Caco-2 (cell line): Measurements from ENCODE around the gene MAX. TPM values are rescaled to one million over a fixed set of nuclear protein-coding genes. Genes with fewer than 3 reads are reported as not detected.

Experiments used
- BruUV-seq: library from RNA; stranded (reverse); fragments of 400-500 nt; replicated peaks from 2 replicates; lab custom pipeline; 2021; lab: Mats Ljungman, UMichigan
- CTCF ChIA-PET: fragments of 300-600 bp; sonication (Branson Sonifier 250); formaldehyde crosslinking; loops from one replicate; lab custom pipeline; 2022; ENCODE audit warnings: antibody characterized with exemption; lab: Charles Lee
- POLR2A ChIA-PET: fragments of 300-600 bp; sonication (Branson Sonifier 250); formaldehyde crosslinking; loops from one replicate; lab custom pipeline; 2022; ENCODE audit warnings: antibody characterized with exemption; lab: Charles Lee
- DNase-seq, 2 experiments: peaks; one replicate each; pipeline versions ENCODE4 v3.0.0 to v3.0.0-alpha.2; 2020 to 2022
- H3K27me3 ChIP-seq: replicated peaks from 2 replicates; pipeline ENCODE4 v1.6.0; 2011; ENCODE audit warnings: low read length; ENCODE audit not compliant: control insufficient read depth, insufficient read depth
- H3K36me3 ChIP-seq: 2 replicates; pipeline ENCODE4 v1.5.1; 2011; ENCODE audit warnings: low read length; ENCODE audit not compliant: control insufficient read depth, insufficient read depth
- H3K4me1 ChIP-seq: fragments of 250-450 bp; sonication (Bioruptor Pico); 2 replicates; pipeline ENCODE4 v1.5.1; 2020; ENCODE audit warnings: mild to moderate bottlenecking
- H3K4me3 ChIP-seq: 2 replicates; pipeline ENCODE4 v1.5.1; 2011; ENCODE audit warnings: low read depth, mild to moderate bottlenecking, control low read depth, low read length
- H3K9me3 ChIP-seq: fragments of 250-450 bp; sonication (Bioruptor Pico); 2 replicates; pipeline ENCODE4 v1.5.1; 2020; ENCODE audit warnings: mild to moderate bottlenecking, moderate library complexity
- H3K27ac Mint-ChIP-seq: one replicate; pipeline ENCODE4 v1.8.0; 2022; ENCODE audit warnings: mixed read lengths; ENCODE audit not compliant: unreplicated experiment
- H3K27me3 Mint-ChIP-seq: one replicate; pipeline ENCODE4 v1.8.0; 2022; ENCODE audit warnings: mixed read lengths; ENCODE audit not compliant: insufficient read depth, unreplicated experiment
- H3K36me3 Mint-ChIP-seq: one replicate; pipeline ENCODE4 v1.8.0; 2022; ENCODE audit warnings: mild to moderate bottlenecking, mixed read lengths; ENCODE audit not compliant: insufficient read depth, unreplicated experiment
- H3K4me1 Mint-ChIP-seq: one replicate; pipeline ENCODE4 v1.8.0; 2022; ENCODE audit warnings: low read depth, mixed read lengths; ENCODE audit not compliant: unreplicated experiment
- H3K4me3 Mint-ChIP-seq: one replicate; pipeline ENCODE4 v1.8.0; 2022; ENCODE audit warnings: mild to moderate bottlenecking, moderate library complexity, mixed read lengths; ENCODE audit not compliant: unreplicated experiment
- H3K9me3 Mint-ChIP-seq: one replicate; pipeline ENCODE4 v1.8.0; 2022; ENCODE audit warnings: mixed read lengths; ENCODE audit not compliant: unreplicated experiment
- intact Hi-C: fragments of 100-400 bp; cut with micrococcal nuclease; formaldehyde crosslinking; loops from one replicate; pipeline ENCODE4 v1.10.0; 2022; ENCODE audit not compliant: unreplicated experiment
- total RNA-seq: library from RNA; stranded (reverse); gene quantifications from 2 replicates; pipeline ENCODE4 v1.2.3, GENCODE V29; 2022
- TF ChIP-seq, protein P1 (sequence below), 2 experiments: fragments of 200-600 bp in 1 of 2; IDR thresholded peaks; 1 replicate in 1 of 2; 2 replicates in 1 of 2; pipeline versions ENCODE4 v1.5.1 to v1.8.0; 2011 to 2022; ENCODE audit warnings: antibody characterized with exemption in 1 of 2, control low read depth in 1 of 2, inconsistent platforms in 1 of 2, low read depth in 1 of 2, low read length in 1 of 2, mild to moderate bottlenecking in 1 of 2, moderate library complexity in 1 of 2; ENCODE audit not compliant: insufficient read depth in 1 of 2, severe bottlenecking in 1 of 2, unreplicated experiment in 1 of 2

Gene MAX
- total RNA-seq, 1 experiment from 2014 or later: 53.5 TPM

DNA sequence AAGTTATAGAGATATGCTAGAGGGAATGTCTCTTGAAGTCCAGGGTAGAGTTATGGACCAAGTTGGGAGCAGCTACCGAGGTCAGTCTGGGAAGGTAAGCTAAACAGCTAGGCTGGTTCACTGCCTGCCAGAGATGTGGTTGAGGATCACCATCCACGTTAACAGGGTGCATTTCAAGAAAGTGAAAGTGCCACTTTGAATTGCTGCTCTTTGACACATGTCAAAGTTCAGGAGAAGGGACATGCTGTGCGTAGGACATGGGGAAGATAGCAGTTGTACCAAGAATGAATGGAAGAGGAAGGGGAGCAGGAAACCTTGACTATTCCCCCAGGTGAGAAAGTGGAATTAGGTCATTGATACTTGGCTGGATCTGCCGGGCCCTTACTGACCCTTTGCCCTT lies 49.5 kb downstream of the MAX start:
- CTCF ChIA-PET: no interaction called here

DNA sequence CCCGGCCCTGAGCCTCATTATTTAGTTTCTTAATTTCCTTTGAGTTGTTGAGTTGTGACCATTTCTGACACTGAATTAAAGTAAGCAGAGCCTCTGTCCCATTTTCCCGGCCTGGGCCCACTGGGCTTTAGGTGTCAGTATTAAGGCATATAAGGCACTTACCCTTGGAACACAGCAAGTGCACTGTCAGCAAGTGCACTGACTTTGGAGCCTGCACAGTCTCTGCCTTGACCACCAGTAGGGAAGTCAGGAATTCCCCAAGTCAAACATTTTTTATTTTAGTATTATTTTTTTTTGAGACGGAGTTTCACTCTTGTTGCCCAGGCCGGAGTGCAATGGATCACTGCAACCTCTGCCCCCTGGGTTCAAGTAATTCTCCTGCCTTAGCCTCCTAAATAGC lies 56.6 kb downstream of the MAX start:
- POLR2A ChIA-PET: no interaction called here
- no peak for DNase-seq
- H3K4me3 Mint-ChIP-seq: no peak overlapping the region
- H3K9me3 Mint-ChIP-seq: no peaks in the 10 kb centered on the region
- peaks cover 10% of the 10 kb centered on the region for H3K36me3 Mint-ChIP-seq
- no peaks in the 10 kb centered on the region for H3K9me3 ChIP-seq
- peaks cover 8% of the 10 kb centered on the region for H3K4me1 Mint-ChIP-seq
- H3K27me3 Mint-ChIP-seq: no peaks in the 10 kb centered on the region
- no TSS peak for BruUV-seq
- TF ChIP-seq, protein P1, sequence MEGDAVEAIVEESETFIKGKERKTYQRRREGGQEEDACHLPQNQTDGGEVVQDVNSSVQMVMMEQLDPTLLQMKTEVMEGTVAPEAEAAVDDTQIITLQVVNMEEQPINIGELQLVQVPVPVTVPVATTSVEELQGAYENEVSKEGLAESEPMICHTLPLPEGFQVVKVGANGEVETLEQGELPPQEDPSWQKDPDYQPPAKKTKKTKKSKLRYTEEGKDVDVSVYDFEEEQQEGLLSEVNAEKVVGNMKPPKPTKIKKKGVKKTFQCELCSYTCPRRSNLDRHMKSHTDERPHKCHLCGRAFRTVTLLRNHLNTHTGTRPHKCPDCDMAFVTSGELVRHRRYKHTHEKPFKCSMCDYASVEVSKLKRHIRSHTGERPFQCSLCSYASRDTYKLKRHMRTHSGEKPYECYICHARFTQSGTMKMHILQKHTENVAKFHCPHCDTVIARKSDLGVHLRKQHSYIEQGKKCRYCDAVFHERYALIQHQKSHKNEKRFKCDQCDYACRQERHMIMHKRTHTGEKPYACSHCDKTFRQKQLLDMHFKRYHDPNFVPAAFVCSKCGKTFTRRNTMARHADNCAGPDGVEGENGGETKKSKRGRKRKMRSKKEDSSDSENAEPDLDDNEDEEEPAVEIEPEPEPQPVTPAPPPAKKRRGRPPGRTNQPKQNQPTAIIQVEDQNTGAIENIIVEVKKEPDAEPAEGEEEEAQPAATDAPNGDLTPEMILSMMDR (IDR thresholded peaks at IDR 0.05; ENCODE audit: insufficient read depth in 1 of 2, low read depth in 1 of 2, low read length in 1 of 2, severe bottlenecking in 1 of 2, unreplicated experiment in 1 of 2): no peak
- peaks cover 12% of the 10 kb centered on the region; the same call in 1 of the 2 replicates for H3K4me1 ChIP-seq
- H3K36me3 ChIP-seq: no peaks in the 10 kb centered on the region; the same call in 1 of the 2 replicates
- no peak overlapping the region for H3K4me3 ChIP-seq
- H3K27ac Mint-ChIP-seq: no peak overlapping the region
- no peaks in the 10 kb centered on the region for H3K27me3 ChIP-seq
- intact Hi-C loops: no loop called here
- CTCF ChIA-PET: no interaction called here

More for the DNA sequence above, 49.5 kb downstream of the MAX start:
- Histone ChIP-seq H3K4me1 (peaks cover 12% of the 10 kb centered on the region; the same call in 1 of the 2 replicates), H3K27me3 (no peaks in the 10 kb centered on the region), H3K36me3 (no peaks in the 10 kb centered on the region), H3K9me3 (no peaks in the 10 kb centered on the region), H3K4me3 (no peak overlapping the region)
- Mint-ChIP-seq H3K27me3 (no peaks in the 10 kb centered on the region), H3K4me3 (no peak overlapping the region), H3K36me3 (no peaks in the 10 kb centered on the region), H3K9me3 (no peaks in the 10 kb centered on the region), H3K4me1 (peaks cover 7% of the 10 kb centered on the region), H3K27ac (no peak overlapping the region)
- TF ChIP-seq, protein P1 (IDR thresholded peaks at IDR 0.05; ENCODE audit: insufficient read depth in 1 of 2, low read depth in 1 of 2, low read length in 1 of 2, severe bottlenecking in 1 of 2, unreplicated experiment in 1 of 2): no peak
- BruUV-seq: no TSS peak
- POLR2A ChIA-PET: no interaction called here
- intact Hi-C loops: no loop called here
- no peak for DNase-seq

DNA sequence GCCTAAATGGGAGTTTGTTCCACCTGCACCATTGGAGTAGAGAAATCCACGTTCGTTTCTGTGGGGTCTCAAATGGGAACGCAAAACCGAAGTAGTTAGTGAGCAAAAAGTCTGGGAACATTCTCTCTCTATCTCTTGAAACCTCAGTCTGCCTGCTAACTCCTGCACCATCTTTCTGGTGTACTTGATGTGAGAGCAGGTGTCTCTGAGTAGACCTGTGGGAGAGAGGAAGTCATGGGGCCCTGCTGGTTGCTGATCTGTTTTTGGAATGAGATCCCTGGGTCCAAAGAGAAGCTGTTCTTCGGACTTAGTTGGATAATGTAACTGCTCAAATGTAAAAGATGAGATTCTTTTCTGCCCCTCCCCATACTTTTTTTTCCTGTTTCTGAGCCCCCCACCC lies 57.3 kb downstream of the MAX start:
- intact Hi-C loops: no loop called here
- Mint-ChIP-seq H3K36me3 (peaks cover 10% of the 10 kb centered on the region), H3K27ac (no peak overlapping the region), H3K4me1 (peaks cover 6% of the 10 kb centered on the region), H3K4me3 (no peak overlapping the region), H3K9me3 (no peaks in the 10 kb centered on the region), H3K27me3 (no peaks in the 10 kb centered on the region)
- H3K4me1 ChIP-seq: peaks cover 9% of the 10 kb centered on the region; the same call in 1 of the 2 replicates
- no peaks in the 10 kb centered on the region; the same call in 1 of the 2 replicates for H3K36me3 ChIP-seq
- CTCF ChIA-PET: no interaction called here
- TF ChIP-seq, protein P1 (IDR thresholded peaks at IDR 0.05; ENCODE audit: insufficient read depth in 1 of 2, low read depth in 1 of 2, low read length in 1 of 2, severe bottlenecking in 1 of 2, unreplicated experiment in 1 of 2): no peak
- H3K9me3 ChIP-seq: no peaks in the 10 kb centered on the region
- no TSS peak for BruUV-seq
- no peak for DNase-seq
- H3K27me3 ChIP-seq: no peaks in the 10 kb centered on the region
- H3K4me3 ChIP-seq: no peak overlapping the region
- POLR2A ChIA-PET: no interaction called here
